ENCODE measurements around the gene SPAAR.

- no peak for TF ChIP-seq ZFX (IDR thresholded peaks at IDR 0.05; ENCODE audit: borderline replicate concordance)
- TF ChIP-seq CTCF (IDR thresholded peaks at IDR 0.05): no peak
Observed at GRCh38 chr9:35951736-35952135, 42.4 kb downstream of the SPAAR start.

All from 22Rv1 (cell line).